Measurements from ENCODE around the gene GID8.

The GID8 gene

GRCh38 chr20:62902926-62903615, 34.9 kb upstream of the GID8 start:
- TF ChIP-seq CTCF (IDR thresholded peaks at IDR 0.05; ENCODE audit: low read depth, low read length, missing control alignments): no peak
- H3K4me3 ChIP-seq (ENCODE audit: low read depth, low read length): no peak overlapping the region
- DNase-seq (ENCODE audit: low read depth): no peak

GRCh38 chr20:62905536-62906117, 32.3 kb upstream of the GID8 start:
- no peak overlapping the region for H3K4me3 ChIP-seq (ENCODE audit: low read depth, low read length)
- no peak for TF ChIP-seq CTCF (IDR thresholded peaks at IDR 0.05; ENCODE audit: low read depth, low read length, missing control alignments)
- no peak for DNase-seq (ENCODE audit: low read depth)

GRCh38 chr20:62906209-62906608, 31.7 kb upstream of the GID8 start:
- no peak overlapping the region for H3K4me3 ChIP-seq (ENCODE audit: low read depth, low read length)
- no peak for DNase-seq (ENCODE audit: low read depth)
- TF ChIP-seq CTCF (IDR thresholded peaks at IDR 0.05; ENCODE audit: low read depth, low read length, missing control alignments): no peak

GRCh38 chr20:62906647-62907375, 31.1 kb upstream of the GID8 start:
- DNase-seq (ENCODE audit: low read depth): no peak
- no peak for TF ChIP-seq CTCF (IDR thresholded peaks at IDR 0.05; ENCODE audit: low read depth, low read length, missing control alignments)
- H3K4me3 ChIP-seq (ENCODE audit: low read depth, low read length): no peak overlapping the region

- TF ChIP-seq CTCF (IDR thresholded peaks at IDR 0.05; ENCODE audit: low read depth, low read length, missing control alignments): peak; percentile 70
- no peak for DNase-seq (ENCODE audit: low read depth)
- no peak overlapping the region for H3K4me3 ChIP-seq (ENCODE audit: low read depth, low read length)
Measured at GRCh38 chr20:62907384-62908317, 30.3 kb upstream of the GID8 start.

- DNase-seq (ENCODE audit: low read depth): no peak
- no peak overlapping the region for H3K4me3 ChIP-seq (ENCODE audit: low read depth, low read length)
- no peak for TF ChIP-seq CTCF (IDR thresholded peaks at IDR 0.05; ENCODE audit: low read depth, low read length, missing control alignments)
Measured at GRCh38 chr20:62908971-62909791, 28.8 kb upstream of the GID8 start.
